K562 (cell line): ENCODE measurements around the gene LMO7. TPM values are rescaled to one million over a fixed set of nuclear protein-coding genes. Genes with fewer than 3 reads are reported as not detected.

ENCODE experiments used
- ATAC-seq: fragments of 200-7000 bp; cut with Tn5 transposase; 3 replicates; pipeline ENCODE4 v1.9.1; 2020; ENCODE audit warnings: moderate library complexity
- BruUV-seq: library from RNA; stranded (reverse); fragments of 400-500 nt; replicated peaks from 2 replicates; lab custom pipeline; 2021; lab: Mats Ljungman, UMichigan
- CTCF ChIA-PET: fragments of 300-600 bp; formaldehyde crosslinking; extraction: SDS; loops from one replicate; lab custom pipeline; 2021; ENCODE audit warnings: low intra/inter-chr PET ratio; lab: Yijun Ruan, JAX
- POLR2A ChIA-PET: fragments of 300-600, 350-650 bp; sonication (Branson Sonifier 250); formaldehyde crosslinking; extraction: SDS; loops from one replicate; lab custom pipeline; 2021; ENCODE audit warnings: antibody characterized with exemption, inconsistent platforms; lab: Yijun Ruan, JAX
- DNase-seq, 4 experiments: peaks; one replicate each; pipeline versions ENCODE4 v3.0.0 to v3.0.0-alpha.2; 2011 to 2018; ENCODE audit warnings: low spot score in 3 of 4, mixed read lengths in 3 of 4; ENCODE audit errors: extremely low read depth in 1 of 4
- FAIRE-seq: peaks from 2 replicates; lab custom pipeline; 2011; peaks lifted over from hg19 to GRCh38; lab: Jason Lieb, UNC
- H2AFZ ChIP-seq: 2 replicates; pipeline ENCODE4 v1.6.0; 2011; ENCODE audit warnings: low read depth, low read length, control low read depth, inconsistent platforms
- H3K27ac ChIP-seq: fragments of 200-600 bp; 3 replicates; pipeline ENCODE4 v1.8.0; 2011; ENCODE audit warnings: low read depth, mild to moderate bottlenecking, control low read depth, inconsistent platforms, low read length, moderate library complexity, mixed read lengths; ENCODE audit errors: extremely low read depth
- H3K27me3 ChIP-seq, 2 experiments: fragments of 300-600 bp in 1 of 2; 2 replicates in 1 of 2; 3 replicates in 1 of 2; pipeline versions ENCODE4 v1.6.0 to v1.8.0; 2011; ENCODE audit warnings: inconsistent platforms in 2 of 2, low read length in 2 of 2, mild to moderate bottlenecking in 1 of 2, mixed read lengths in 1 of 2, moderate library complexity in 1 of 2; ENCODE audit not compliant: control insufficient read depth in 2 of 2, insufficient read depth in 2 of 2
- H3K36me3 ChIP-seq: fragments of 300-600 bp; 3 replicates; pipeline ENCODE4 v1.8.0; 2011; ENCODE audit warnings: mild to moderate bottlenecking, low read length, inconsistent platforms; ENCODE audit not compliant: control insufficient read depth, insufficient read depth
- H3K4me1 ChIP-seq, 2 experiments: fragments of 200-600 bp in 1 of 2; replicated peaks in 1 of 2; 2 replicates in 1 of 2; 3 replicates in 1 of 2; pipeline versions ENCODE4 v1.5.1 to v1.8.0; 2011; ENCODE audit warnings: inconsistent platforms in 2 of 2, low read length in 2 of 2, mild to moderate bottlenecking in 1 of 2, mixed read lengths in 1 of 2, moderate library complexity in 1 of 2; ENCODE audit not compliant: control insufficient read depth in 2 of 2, insufficient read depth in 2 of 2
- H3K4me2 ChIP-seq: 2 replicates; pipeline ENCODE4 v1.6.1; 2011; ENCODE audit warnings: low read length, control low read depth, inconsistent platforms, mixed read lengths; ENCODE audit not compliant: insufficient read depth
- H3K4me3 ChIP-seq: fragments of 200-600 bp; sonication (generic), shearing (Covaris generic); 2 replicates; pipeline ENCODE4 v1.5.1; 2016; ENCODE audit warnings: control low read depth, inconsistent platforms
- H3K79me2 ChIP-seq: fragments of 200-600 bp; 3 replicates; pipeline ENCODE4 v1.8.0; 2011; ENCODE audit warnings: low read length, inconsistent platforms; ENCODE audit not compliant: control insufficient read depth, insufficient read depth
- H3K9ac ChIP-seq, 2 experiments: 2 replicates each; pipeline versions ENCODE4 v1.6.0 to v1.6.1; 2011; ENCODE audit warnings: low read depth in 2 of 2, low read length in 2 of 2, control low read depth in 1 of 2, inconsistent platforms in 1 of 2, mild to moderate bottlenecking in 1 of 2, mixed read lengths in 1 of 2; ENCODE audit not compliant: insufficient read depth in 1 of 2
- H3K9me1 ChIP-seq: one replicate; pipeline ENCODE4 v1.6.0; 2011; ENCODE audit warnings: inconsistent platforms, mild to moderate bottlenecking, low read length, moderate library complexity; ENCODE audit not compliant: control insufficient read depth, insufficient read depth
- H3K9me3 ChIP-seq: replicated peaks from 2 replicates; pipeline ENCODE4 v1.5.1; 2011; ENCODE audit warnings: low read depth, low read length, inconsistent platforms; ENCODE audit not compliant: control insufficient read depth, insufficient read depth
- H4K20me1 ChIP-seq: replicated peaks from 2 replicates; pipeline ENCODE4 v1.6.1; 2011; ENCODE audit warnings: low read length, inconsistent platforms, mixed read lengths; ENCODE audit not compliant: control insufficient read depth, insufficient read depth
- HES1 ChIP-seq: fragments of 450-650 bp; IDR thresholded peaks from 2 replicates; pipeline ENCODE4 v1.6.1; 2016; ENCODE audit warnings: low read depth, mild to moderate bottlenecking, moderate library complexity
- POLR3A ChIP-seq: IDR thresholded peaks from 2 replicates; pipeline ENCODE4 v1.6.1; 2011; ENCODE audit warnings: borderline replicate concordance, mild to moderate bottlenecking, moderate library complexity; ENCODE audit not compliant: insufficient read length, insufficient read depth; ENCODE audit errors: extremely low read depth
- SNRNP70 ChIP-seq: fragments of 200-400 bp; formaldehyde crosslinking; optimal IDR thresholded peaks from 2 replicates; pipeline ENCODE3; 2017; ENCODE audit warnings: low read depth, low read length
- ZBTB26 ChIP-seq: fragments of 450-650 bp; formaldehyde crosslinking; IDR thresholded peaks from 2 replicates; pipeline ENCODE4 v1.4.0; 2022; ENCODE audit warnings: missing genetic modification characterization
- ZNF311 ChIP-seq: fragments of 250-450 bp; sonication (Bioruptor Pico); IDR thresholded peaks from 2 replicates; pipeline ENCODE4 v1.4.0; 2020; ENCODE audit warnings: mild to moderate bottlenecking, moderate library complexity
- ZNF79 ChIP-seq: fragments of 250-450 bp; sonication (Bioruptor Pico); IDR thresholded peaks from 2 replicates; pipeline ENCODE4 v1.4.0; 2020; ENCODE audit warnings: low read depth, mild to moderate bottlenecking, moderate library complexity
- WGBS: fragments of 100-300 bp; shearing (Covaris generic); methylation state at CpG from one replicate; pipeline ENCODE4 v1.1.6; 2016; ENCODE audit warnings: low coverage, mixed read lengths; ENCODE audit not compliant: insufficient coverage; ENCODE audit errors: missing lambda C conversion rate; 5-methylcytosine and 5-hydroxymethylcytosine counted together
- in situ Hi-C: fragments of 300-500 bp; cut with MboI; formaldehyde crosslinking; loops from 4 replicates; pipeline ENCODE4 v1.15.0; 2018; ENCODE audit warnings: inconsistent platforms, mixed read lengths
- intact Hi-C: fragments of 100-400 bp; cut with micrococcal nuclease; formaldehyde crosslinking; loops from 2 replicates; pipeline ENCODE4 v1.14.2; 2022
- polyA plus RNA-seq, 8 experiments: library from polyadenylated mRNA; depleted of rRNA in 4 of 8; stranded (reverse) in 5 of 8; unstranded in 3 of 8; fragments of >200 nt; fragmentation: Nextera tagmentation in 2 of 8; fragmentation: Illumina TruSeq in 1 of 8; extraction: Ambion mirVana in 2 of 8; extraction: Trizol in 1 of 8; gene quantifications; 2 replicates each; pipeline versions ENCODE4 v1.2.1 to v1.2.3, GENCODE V29; 2011 to 2014; ENCODE audit warnings: inconsistent platforms in 1 of 8, missing spikeins in 1 of 8
- total RNA-seq, 7 experiments: library from RNA; depleted of rRNA in 6 of 7; stranded (reverse); fragments of >200 nt in 6 of 7; fragmentation: Illumina TruSeq in 2 of 7; extraction: Trizol in 2 of 7; gene quantifications; 2 replicates each; pipeline versions ENCODE4 v1.2.1 to v1.2.3, GENCODE V29; 2011 to 2021; ENCODE audit warnings: low replicate concordance in 1 of 7

The LMO7 gene
- total and polyA plus RNA-seq, 9 of the 15 experiments (the other 6 are each of a cell fraction or from before 2014, with no cell fraction given) = 0.42 to 4.3 (median 1.7) TPM

GRCh38 chr13:75782985-75783384, 146.9 kb downstream of the LMO7 start:
- no peak overlapping the region for H2AFZ ChIP-seq
- BruUV-seq = no TSS peak
- H3K9me1 ChIP-seq = no peaks in the 10 kb centered on the region
- DNase-seq (no peak), ATAC-seq (no peak), FAIRE-seq (no peak)
- no peaks in the 10 kb centered on the region for H3K36me3 ChIP-seq
- no peaks in the 10 kb centered on the region for H3K9me3 ChIP-seq
- H3K4me2 ChIP-seq = no peak overlapping the region
- H3K79me2 ChIP-seq = no peaks in the 10 kb centered on the region
- ChIA-PET POLR2A (no interaction called here), CTCF (no interaction called here)
- no peak overlapping the region for H3K9ac ChIP-seq
- no peaks in the 10 kb centered on the region for H3K4me1 ChIP-seq
- in situ Hi-C loops = no loop called here
- H3K27me3 ChIP-seq = no peaks in the 10 kb centered on the region
- intact Hi-C loops = no loop called here
- no peak overlapping the region for H3K27ac ChIP-seq
- 0% methylated on average over 1 of the region's 1 CpG for WGBS
- no peak for TF ChIP-seq SNRNP70
- TF ChIP-seq ZBTB26 (CRISPR knock-in tag) = no peak
- TF ChIP-seq ZNF311 (CRISPR knock-in tag) = no peak
- no peak for TF ChIP-seq ZNF79
- TF ChIP-seq POLR3A = no peak
- no peak for TF ChIP-seq HES1
- no peaks in the 10 kb centered on the region for H4K20me1 ChIP-seq
- H3K4me3 ChIP-seq = no peak overlapping the region
